PC-9 (cell line): ENCODE data around the gene SDK2. TPM values are rescaled to one million over a fixed set of nuclear protein-coding genes. Genes with fewer than 3 reads are reported as not detected.

ENCODE experiments used
- BruUV-seq: library from RNA; stranded (reverse); fragments of 400-500 nt; replicated peaks from 2 replicates; lab custom pipeline; 2021; lab: Mats Ljungman, UMichigan
- CTCF ChIA-PET: fragments of 300-600 bp; sonication (Branson Sonifier 250); formaldehyde crosslinking; loops from one replicate; lab custom pipeline; 2022; ENCODE audit warnings: antibody characterized with exemption; lab: Charles Lee
- POLR2A ChIA-PET: fragments of 300-600 bp; sonication (Branson Sonifier 250); formaldehyde crosslinking; loops from one replicate; lab custom pipeline; 2022; ENCODE audit warnings: antibody characterized with exemption; ENCODE audit not compliant: unreplicated experiment; lab: Charles Lee
- DNase-seq, 2 experiments: peaks; one replicate each; pipeline versions ENCODE4 v3.0.0 to v3.0.0-alpha.2; 2015 to 2022; ENCODE audit warnings: mixed read lengths in 1 of 2
- H2AFZ ChIP-seq: fragments of 200-600 bp; sonication (generic); 2 replicates; pipeline ENCODE4 v1.8.1; 2017; ENCODE audit warnings: antibody characterized with exemption
- H3F3A ChIP-seq: fragments of 200-600 bp; sonication (generic); 2 replicates; pipeline ENCODE4 v1.8.1; 2017; ENCODE audit warnings: antibody characterized with exemption, mild to moderate bottlenecking, low read depth; ENCODE audit not compliant: insufficient read depth
- H3K27ac ChIP-seq: fragments of 200-600 bp; sonication (generic); 2 replicates; pipeline ENCODE4 v1.6.1; 2016; ENCODE audit warnings: mixed run types
- H3K27me3 ChIP-seq: fragments of 200-600 bp; sonication (generic); 2 replicates; pipeline ENCODE4 v1.6.1; 2016; ENCODE audit warnings: low read depth, mixed run types; ENCODE audit not compliant: insufficient read depth
- H3K36me3 ChIP-seq: fragments of 200-600 bp; sonication (generic); 2 replicates; pipeline ENCODE4 v1.6.1; 2016; ENCODE audit warnings: low read depth, mixed run types
- H3K4me1 ChIP-seq: fragments of 200-600 bp; sonication (generic); replicated peaks from 2 replicates; pipeline ENCODE4 v1.6.1; 2016; ENCODE audit warnings: mixed run types; ENCODE audit not compliant: insufficient read depth
- H3K4me2 ChIP-seq: fragments of 200-600 bp; sonication (generic); 2 replicates; pipeline ENCODE4 v1.6.1; 2017; ENCODE audit warnings: mixed run types
- H3K4me3 ChIP-seq: fragments of 200-600 bp; sonication (generic); 2 replicates; pipeline ENCODE4 v1.6.1; 2016; ENCODE audit warnings: mixed run types
- H3K79me2 ChIP-seq: fragments of 200-600 bp; sonication (generic); 2 replicates; pipeline ENCODE4 v1.6.1; 2017; ENCODE audit warnings: low read depth, mixed run types
- H3K9me2 ChIP-seq: fragments of 200-600 bp; sonication (generic); 2 replicates; pipeline ENCODE4 v1.8.1; 2017; ENCODE audit warnings: mild to moderate bottlenecking; ENCODE audit not compliant: insufficient read depth
- H3K9me3 ChIP-seq: fragments of 200-600 bp; sonication (generic); 2 replicates; pipeline ENCODE4 v1.8.1; 2016; ENCODE audit warnings: low read depth; ENCODE audit not compliant: insufficient read depth
- H4K20me1 ChIP-seq: fragments of 200-600 bp; sonication (generic); 2 replicates; pipeline ENCODE4 v1.8.1; 2017; ENCODE audit not compliant: insufficient read depth
- CTCF ChIP-seq: fragments of 200-600 bp; sonication (generic); conservative IDR thresholded peaks from 2 replicates; pipeline ENCODE4 v1.6.1; 2017; ENCODE audit warnings: mixed run types, antibody characterized with exemption, mild to moderate bottlenecking, moderate library complexity
- EZH2 ChIP-seq: fragments of 200-600 bp; sonication (generic); IDR thresholded peaks from 2 replicates; pipeline ENCODE4 v1.8.0; 2017; ENCODE audit warnings: antibody characterized with exemption, low read depth
- intact Hi-C: fragments of 100-400 bp; cut with micrococcal nuclease; formaldehyde crosslinking; loops from one replicate; pipeline ENCODE4 v1.10.0; 2022; ENCODE audit not compliant: unreplicated experiment
- total RNA-seq: library from RNA; stranded (reverse); gene quantifications from 2 replicates; pipeline ENCODE4 v1.2.3, GENCODE V29; 2021

Gene SDK2
- total RNA-seq, 1 experiment from 2014 or later: 0.04 TPM

- intact Hi-C loops: no loop called here
- ChIA-PET POLR2A (interaction anchor here (0.6 to 1.1 kb wide), 4 partner anchors 14 to 77 kb away, joined by 3 to 17 read pairs (median 4); no protein-coding TSS in a partner anchor), CTCF (interaction anchor here (0.6 to 0.7 kb wide), 3 partner anchors 12 to 705 kb away, joined by 3 to 5 read pairs (median 4); no protein-coding TSS in a partner anchor)
These were observed 337.1 kb downstream of the SDK2 start for GRCh38 chr17:73307130-73307529.

DNA sequence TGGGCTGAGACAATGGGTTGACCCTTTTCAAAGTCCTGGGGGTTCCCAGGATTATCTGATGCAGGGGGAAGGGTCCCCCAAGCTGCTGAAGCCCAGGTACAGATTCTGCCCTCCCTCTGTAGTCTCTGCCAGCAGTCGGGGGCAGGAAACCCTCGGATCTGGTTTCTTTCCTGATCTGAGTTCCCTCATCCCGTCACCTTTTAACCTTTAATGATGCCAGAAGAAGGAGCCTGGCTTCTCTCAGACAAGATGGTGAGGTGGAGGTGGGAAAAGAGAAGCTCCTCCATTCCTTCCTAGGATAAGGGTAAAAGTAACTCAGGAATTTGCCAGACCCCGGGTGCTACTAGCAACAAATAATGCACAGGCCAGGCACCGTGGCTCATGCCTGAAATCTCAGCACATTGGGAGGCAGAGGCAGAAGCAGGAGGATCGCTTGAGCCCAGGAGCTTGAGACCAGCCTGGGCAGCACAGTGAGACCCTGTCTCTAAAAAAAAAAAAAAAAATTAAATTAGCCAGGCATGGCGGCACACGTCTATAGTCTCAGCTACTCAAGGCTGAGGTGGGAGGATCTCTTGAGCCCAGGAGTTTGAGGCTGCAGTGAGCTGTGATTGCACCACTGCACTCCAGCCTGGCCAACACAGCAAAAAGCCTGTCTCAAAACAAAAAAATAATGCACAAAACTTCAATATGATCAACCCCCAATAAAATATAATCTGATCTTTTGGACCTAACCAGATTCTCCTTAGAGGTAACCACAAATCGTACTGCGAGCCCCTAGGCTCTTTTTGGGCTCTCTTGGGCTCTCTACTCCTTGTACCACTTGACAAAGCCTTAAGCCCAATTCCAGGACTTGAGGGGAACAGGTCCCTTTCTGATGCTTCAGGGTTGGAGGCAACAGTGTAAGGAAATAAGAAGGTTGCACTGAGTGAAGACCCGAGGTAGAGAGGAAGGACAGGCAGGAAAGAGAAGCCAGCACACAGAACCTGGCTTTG is 338.1 kb downstream of the SDK2 start:
- no peak overlapping the region for H2AFZ ChIP-seq
- H3K27me3 ChIP-seq: no peaks in the 10 kb centered on the region
- intact Hi-C loops: no loop called here
- no peak for DNase-seq
- H3K4me2 ChIP-seq: peak overlapping the region; percentile 90
- H3K9me2 ChIP-seq: no peaks in the 10 kb centered on the region
- TF ChIP-seq CTCF: no peak
- no peak for TF ChIP-seq EZH2
- POLR2A ChIA-PET: interaction anchor here (0.5 to 1.1 kb wide), 5 partner anchors 15 to 1155 kb away, joined by 3 to 4 read pairs (median 3); no protein-coding TSS in a partner anchor
- H3K79me2 ChIP-seq: peaks cover 94% of the 10 kb centered on the region
- H3F3A ChIP-seq: peaks cover 30% of the 10 kb centered on the region
- peaks cover 13% of the 10 kb centered on the region; the same call in 1 of the 2 replicates for H3K36me3 ChIP-seq
- H4K20me1 ChIP-seq: peaks cover 10% of the 10 kb centered on the region; the same call in 1 of the 2 replicates
- no TSS peak for BruUV-seq
- H3K4me1 ChIP-seq: peaks cover 58% of the 10 kb centered on the region
- H3K27ac ChIP-seq: peak overlapping the region; percentile 54
- H3K4me3 ChIP-seq: peak overlapping the region; percentile 46; the same call in 1 of the 2 replicates
- H3K9me3 ChIP-seq: no peaks in the 10 kb centered on the region
- CTCF ChIA-PET: interaction anchor here (0.6 to 1.0 kb wide), 2 partner anchors 15 to 704 kb away, joined by 3 read pairs; no protein-coding TSS in a partner anchor

More at GRCh38 chr17:73307130-73307529, 337.1 kb downstream of the SDK2 start:
- no TSS peak for BruUV-seq
- no peaks in the 10 kb centered on the region for H3K27me3 ChIP-seq
- TF ChIP-seq EZH2 (no peak), CTCF (no peak)
- peak overlapping the region; percentile 8; the same call in 1 of the 2 replicates for H3K27ac ChIP-seq
- peaks cover 8% of the 10 kb centered on the region; the same call in 1 of the 2 replicates for H4K20me1 ChIP-seq
- H3K4me1 ChIP-seq: peaks cover 58% of the 10 kb centered on the region
- no peaks in the 10 kb centered on the region for H3K9me2 ChIP-seq
- H3K4me3 ChIP-seq: no peak overlapping the region
- peaks cover 30% of the 10 kb centered on the region for H3F3A ChIP-seq
- peaks cover 13% of the 10 kb centered on the region; the same call in 1 of the 2 replicates for H3K36me3 ChIP-seq
- H2AFZ ChIP-seq: no peak overlapping the region
- peak overlapping the region; percentile 90 for H3K4me2 ChIP-seq
- no peaks in the 10 kb centered on the region for H3K9me3 ChIP-seq
- H3K79me2 ChIP-seq: peaks cover 90% of the 10 kb centered on the region
- DNase-seq: peak in 1 of 2 experiments; percentile 64
